NOMO-1 treated with dmso at 0.1 percent for 144 hours (cell line): ENCODE data around the gene EGR1.
"Not testable (repeated sequence)": the region's sequence is repeated elsewhere in the genome, so short reads cannot be mapped to it uniquely, and the experiment has no call there.

Experiments
- DNase-seq: peaks from one replicate; lab custom pipeline; 2025; ENCODE audit not compliant: unreplicated experiment; lab: John Stamatoyannopoulos, UW

The EGR1 gene

GRCh38 chr5:138468966-138469539 is 3.8 kb downstream of the EGR1 start:
- no peak for DNase-seq

DNA sequence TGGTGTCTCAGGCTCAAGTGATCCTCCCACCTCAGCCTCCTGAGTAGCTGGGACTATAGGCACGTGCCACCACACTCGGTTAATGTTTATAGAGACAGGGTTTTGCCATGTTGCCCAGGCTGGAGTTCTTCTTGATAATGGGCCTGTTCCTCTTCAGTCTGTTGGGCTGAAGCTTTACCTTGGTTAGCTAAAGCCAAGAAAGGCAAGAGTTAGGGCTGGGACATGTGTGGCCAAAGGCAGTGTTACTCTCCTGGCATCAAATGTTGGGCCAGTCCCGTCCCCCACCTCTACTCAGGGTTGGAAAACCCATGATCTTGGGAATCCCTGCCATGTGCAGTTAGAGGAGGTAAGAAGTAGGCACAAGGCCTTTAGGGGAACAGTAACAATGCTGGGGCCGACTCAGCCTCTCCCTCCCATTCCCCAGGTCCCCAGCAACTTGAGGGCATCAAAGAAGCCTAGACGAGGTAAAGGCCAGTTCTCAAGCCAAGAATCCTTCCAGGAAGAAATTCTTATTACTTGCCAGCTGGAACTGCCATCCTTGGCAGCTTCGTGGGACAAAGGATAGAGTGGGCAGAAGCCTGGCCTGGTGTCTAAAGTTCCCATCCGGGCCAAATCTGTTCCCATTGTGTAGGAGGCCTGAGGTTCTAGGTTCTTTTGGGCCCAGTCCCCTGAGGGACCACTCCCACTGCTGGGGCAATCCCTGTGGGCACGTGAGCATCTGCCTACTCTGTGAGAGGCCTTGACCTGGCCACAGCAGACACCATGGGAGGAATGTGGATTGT is 4.5 kb downstream of the EGR1 start:
- no peak for DNase-seq

GRCh38 chr5:138470322-138471051 is 5.2 kb downstream of the EGR1 start:
- DNase-seq: no peak

DNA sequence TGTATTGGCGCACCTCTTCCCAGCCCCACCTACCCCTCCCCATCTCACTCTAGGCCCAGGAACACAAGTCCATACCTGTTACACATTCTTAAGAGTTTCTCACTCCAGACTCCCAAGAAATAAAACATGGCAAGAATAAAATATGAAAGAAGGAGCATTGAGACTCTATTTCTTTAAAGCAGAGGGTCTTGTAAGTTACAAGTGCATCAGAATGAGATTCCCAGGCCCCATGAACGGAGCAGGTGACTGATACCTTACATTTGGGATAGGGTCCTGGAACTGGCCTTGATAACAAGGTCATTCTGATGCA is 5.7 kb downstream of the EGR1 start:
- no peak for DNase-seq

GRCh38 chr5:138472353-138472752 is 7.1 kb downstream of the EGR1 start:
- DNase-seq: no peak

DNA sequence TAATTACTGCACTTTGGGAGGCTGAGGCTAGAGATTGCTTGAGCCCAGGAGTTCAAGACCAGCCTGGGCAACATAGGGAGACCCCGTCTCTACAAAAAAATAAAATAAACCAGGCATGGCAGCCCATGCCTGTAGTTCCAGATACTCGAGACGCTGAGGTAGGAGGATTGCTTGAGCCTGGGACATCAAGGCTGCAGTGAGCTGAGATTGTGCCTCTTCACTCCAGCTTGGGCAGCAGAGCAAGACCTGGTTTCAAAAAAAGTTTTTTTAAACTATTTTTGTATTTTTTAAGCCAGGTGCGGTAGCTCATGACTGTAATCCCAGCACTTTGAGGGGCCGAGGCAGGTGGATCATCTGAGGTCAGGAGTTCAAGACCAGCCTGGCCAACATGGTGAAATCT is 7.9 kb downstream of the EGR1 start:
- not testable (repeated sequence) for DNase-seq

- DNase-seq: no peak
These were observed 11.6 kb downstream of the EGR1 start for GRCh38 chr5:138476918-138477317.

- DNase-seq: no peak
These were observed 17.4 kb downstream of the EGR1 start for GRCh38 chr5:138482638-138483037.

DNA sequence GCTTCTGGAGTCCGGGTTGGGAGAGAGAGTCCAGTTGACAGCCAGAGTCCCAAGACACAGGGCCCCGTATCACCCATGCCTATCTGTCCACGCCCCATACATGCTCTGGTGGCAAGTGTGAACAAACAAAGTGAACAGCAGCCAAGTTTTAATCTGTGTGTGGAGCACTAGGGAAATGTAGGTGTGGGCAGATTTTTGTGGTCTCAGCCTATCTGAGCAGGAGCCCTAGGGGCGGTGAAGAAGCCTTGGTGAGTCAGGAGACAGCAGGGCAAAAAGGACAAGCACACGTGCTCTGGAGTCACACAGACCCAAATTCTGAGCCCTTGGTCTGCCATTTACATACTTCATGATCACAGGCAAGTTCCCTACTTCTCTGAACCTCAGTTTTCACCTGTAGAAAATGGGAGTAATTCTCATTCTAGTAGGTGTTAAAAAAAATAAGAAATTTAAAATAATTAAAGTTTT is 23.2 kb downstream of the EGR1 start:
- DNase-seq: no peak

- DNase-seq: no peak
These were observed 24.4 kb downstream of the EGR1 start for GRCh38 chr5:138489683-138490061.

DNA sequence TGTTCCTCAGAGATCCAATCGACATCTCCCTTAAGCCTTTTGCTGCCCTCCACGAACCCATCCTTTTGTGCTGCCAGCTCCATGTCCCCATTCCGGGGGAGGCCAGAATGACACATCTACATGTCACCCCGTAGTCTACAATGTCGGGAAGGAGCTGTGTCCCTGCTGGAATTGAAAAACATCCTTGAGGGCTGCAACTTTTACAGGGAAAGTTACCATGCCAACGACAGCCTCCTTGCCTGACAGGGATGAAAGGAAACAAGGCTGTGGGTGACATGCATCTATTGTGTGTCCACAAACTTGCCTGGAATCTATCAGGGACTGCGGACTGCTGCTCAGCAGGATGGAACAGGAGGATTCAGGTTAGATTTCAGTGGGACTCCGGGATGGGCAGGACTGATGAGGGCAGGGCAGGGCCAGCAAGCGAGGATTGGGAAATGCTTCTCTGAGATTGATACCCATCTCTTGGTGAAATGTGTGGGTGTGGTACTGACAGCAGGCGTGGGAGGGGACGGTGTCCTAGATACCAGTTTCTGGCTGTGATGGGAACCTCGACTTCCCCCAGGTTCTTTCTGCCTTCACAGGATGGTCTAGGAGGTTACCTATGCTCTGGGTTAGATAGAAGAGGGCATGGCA is 25.5 kb downstream of the EGR1 start:
- DNase-seq: no peak

DNA sequence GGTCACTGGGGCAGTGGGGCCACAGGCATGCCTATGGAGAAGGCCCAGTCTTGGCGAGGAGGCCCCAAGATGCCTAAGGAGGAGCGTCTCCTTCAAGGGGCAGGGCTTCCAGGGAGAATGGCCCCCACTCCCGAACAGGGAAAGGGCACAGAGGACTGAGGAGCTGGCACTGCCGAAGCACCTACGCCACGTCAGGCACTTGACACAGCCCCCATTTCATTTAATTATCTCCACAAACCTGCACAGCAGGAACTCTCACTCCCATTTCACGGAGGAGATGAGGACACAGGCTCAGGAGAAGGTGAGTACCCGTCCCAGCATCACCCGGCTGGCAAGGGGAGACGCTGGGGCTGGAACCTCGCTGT is 26.0 kb downstream of the EGR1 start:
- no peak for DNase-seq

DNA sequence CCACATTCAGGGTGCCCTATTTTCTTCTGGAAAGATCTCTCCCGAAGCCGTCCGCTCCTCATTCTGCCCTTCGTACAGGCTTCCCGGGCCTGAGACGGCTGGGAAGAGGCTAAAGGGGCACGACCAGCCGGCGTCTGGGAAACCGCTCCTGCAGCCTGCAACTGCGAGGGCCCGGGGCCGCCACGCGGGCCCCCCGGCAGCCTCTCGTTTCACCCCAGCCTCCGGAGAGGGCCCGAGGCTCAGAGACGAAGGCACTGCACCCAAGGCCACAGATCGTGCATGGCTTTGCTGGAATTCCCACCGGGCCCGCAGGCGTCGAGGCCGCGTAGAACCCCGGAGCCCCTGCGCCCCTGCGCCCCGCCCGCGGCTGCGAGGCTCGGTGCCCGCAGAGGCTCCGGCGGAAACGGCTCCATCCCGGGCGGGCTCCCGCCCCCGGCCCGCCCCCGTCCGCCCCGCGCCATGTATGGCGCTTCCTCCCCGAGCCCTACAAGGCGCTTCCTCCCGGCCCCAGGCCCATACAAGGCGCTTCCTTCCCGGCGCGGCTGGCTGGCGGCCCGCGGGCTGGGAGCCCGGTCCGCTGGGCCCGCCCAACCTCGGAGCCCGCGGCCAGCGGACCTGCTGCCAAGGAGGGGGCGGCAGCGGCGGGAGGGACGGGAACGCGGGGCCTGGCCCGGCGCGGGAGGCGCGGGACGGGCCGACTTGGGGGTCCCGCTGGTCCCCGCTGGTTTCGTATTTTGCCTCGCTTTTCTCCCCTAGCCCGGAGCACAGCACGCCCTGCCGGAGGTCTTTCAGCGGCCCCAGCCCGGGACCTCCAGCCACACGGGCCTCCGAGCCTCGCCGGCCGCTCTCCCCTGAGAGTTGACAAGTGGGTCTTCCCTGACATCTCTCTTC is 26.6 kb downstream of the EGR1 start:
- peak; percentile 84 for DNase-seq

- DNase-seq: no peak
These were observed 27.3 kb downstream of the EGR1 start for GRCh38 chr5:138492560-138493045.

DNA sequence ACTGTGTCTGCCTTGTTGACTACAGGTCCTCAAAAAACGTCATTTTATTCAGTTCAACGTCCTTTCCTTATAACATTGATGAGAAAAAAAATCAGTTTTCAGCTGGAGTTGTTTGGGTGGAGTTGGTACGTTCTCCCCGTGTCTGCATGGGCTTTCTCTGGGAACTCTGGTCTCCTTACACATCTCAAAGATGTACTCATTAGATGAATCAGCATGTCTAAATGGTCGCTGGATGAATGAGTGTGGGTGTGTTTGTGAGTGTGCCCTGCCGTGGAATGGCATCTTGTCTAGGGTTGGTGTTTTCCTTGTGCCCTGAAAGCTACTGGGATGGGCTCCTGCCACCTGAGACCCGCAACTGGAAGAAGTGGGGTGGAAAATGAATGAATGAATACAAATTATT is 30.1 kb downstream of the EGR1 start:
- DNase-seq: no peak

DNA sequence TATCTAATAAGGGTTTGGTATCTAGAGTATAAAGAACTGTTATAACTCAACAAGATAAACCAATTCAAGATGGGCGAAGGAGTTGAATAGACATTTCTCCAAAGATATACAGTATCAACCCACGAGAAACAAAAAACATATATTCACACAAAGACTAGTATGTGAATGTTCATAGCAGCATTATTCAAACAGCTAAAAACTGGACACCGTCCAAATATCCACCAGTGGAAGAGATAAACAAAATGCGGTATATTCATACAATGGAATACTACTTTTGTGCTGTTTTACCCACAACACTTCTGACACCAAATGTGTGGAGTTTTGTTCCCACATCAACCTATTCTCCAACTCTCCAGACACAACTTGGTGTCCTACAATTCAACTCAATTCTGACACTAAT is 33.1 kb downstream of the EGR1 start:
- no peak for DNase-seq

DNA sequence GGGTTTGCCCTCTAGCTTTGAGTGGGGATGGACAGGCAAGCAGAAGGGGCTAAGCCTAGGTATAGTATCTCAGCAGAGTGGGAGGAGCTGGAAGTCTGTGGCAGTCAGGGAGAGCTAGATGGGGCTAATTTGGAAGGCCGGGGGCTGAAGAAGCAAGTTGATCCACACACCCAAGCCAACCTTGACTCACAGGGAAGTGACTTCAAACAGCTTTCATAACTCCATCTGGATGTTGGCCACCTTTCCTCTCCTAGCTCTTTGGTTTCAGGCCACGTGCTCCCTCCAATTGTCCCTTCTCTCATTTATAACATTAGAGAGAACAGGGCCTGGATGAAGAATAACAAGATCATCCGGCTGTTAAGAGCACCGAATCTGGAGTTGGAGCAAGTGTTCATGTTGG is 36.8 kb downstream of the EGR1 start:
- no peak for DNase-seq

DNA sequence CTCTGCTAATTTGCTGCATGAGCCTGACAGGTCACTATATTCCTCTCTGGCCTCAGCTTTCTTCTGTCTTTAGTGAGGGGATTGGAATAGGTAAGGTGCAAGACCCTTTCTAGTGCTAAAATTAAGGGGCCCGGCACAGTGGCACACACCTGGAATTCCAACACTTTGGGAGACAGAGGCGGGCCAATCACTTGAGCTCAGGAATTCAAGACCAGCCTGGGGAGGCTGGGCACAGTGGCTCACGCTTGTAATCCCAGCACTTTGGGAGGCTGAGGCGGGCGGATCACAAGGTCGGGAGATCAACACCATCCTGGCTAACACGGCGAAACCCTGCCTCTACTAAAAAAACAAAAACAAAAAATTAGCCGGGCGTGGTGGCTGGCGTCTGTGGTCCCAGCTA is 37.2 kb downstream of the EGR1 start:
- no peak for DNase-seq

GRCh38 chr5:138503487-138504270 is 38.4 kb downstream of the EGR1 start:
- DNase-seq: no peak

DNA sequence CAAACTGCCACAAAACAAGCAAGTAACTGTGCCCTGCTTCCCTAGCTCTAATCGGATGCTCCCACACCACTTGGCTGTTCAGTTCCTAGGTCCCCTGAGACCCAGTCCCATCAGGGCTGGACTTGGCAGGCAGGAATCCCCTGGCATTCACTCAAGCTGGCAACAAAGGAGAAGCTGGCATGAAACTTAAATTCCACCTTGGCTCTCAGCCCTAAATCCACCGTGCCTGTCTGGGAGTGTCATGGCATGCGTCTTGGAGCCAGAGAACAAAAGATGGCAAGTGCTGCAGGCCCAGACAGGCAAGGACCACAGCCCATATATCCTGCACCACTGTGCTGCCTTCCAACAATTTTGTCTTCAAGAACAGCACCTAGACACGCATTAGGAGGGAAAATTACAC is 39.5 kb downstream of the EGR1 start:
- DNase-seq: no peak
